RKO (cell line): ENCODE results near the gene KRTAP11-1.
A peak's percentile ranks its signal among the peaks of the same experiment; 100 is the strongest.

ENCODE experiments used
- DNase-seq: peaks from one replicate; pipeline ENCODE4 v3.0.0-alpha.2; 2016; ENCODE audit warnings: low spot score

Gene KRTAP11-1, protein sequence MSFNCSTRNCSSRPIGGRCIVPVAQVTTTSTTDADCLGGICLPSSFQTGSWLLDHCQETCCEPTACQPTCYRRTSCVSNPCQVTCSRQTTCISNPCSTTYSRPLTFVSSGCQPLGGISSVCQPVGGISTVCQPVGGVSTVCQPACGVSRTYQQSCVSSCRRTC

DNA sequence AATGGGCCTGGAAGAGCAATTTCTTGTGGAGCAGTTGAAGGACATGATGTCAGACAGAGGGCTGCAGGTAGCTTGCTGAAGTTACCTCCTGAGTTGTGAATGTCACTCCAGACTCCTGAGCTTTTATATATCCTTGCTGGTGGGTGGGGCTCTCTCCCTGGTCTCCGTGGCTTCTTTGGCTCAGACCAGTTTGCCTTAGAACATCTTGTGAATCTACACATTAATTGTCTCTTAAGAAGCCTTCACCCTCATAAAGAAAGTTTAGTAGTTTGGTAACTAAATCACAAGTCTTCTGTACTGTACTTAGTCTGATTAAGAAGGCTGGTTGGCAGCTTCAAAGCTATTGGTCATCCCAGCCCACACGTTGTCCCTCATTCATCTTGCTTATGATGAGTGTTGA, at the start of gene KRTAP11-1:
KRTAP11-1 (minus strand) TSS at position 101 of the 400 bp plus-strand sequence; CDS start at position 45, 56 bp downstream.
- DNase-seq = no peak

DNA sequence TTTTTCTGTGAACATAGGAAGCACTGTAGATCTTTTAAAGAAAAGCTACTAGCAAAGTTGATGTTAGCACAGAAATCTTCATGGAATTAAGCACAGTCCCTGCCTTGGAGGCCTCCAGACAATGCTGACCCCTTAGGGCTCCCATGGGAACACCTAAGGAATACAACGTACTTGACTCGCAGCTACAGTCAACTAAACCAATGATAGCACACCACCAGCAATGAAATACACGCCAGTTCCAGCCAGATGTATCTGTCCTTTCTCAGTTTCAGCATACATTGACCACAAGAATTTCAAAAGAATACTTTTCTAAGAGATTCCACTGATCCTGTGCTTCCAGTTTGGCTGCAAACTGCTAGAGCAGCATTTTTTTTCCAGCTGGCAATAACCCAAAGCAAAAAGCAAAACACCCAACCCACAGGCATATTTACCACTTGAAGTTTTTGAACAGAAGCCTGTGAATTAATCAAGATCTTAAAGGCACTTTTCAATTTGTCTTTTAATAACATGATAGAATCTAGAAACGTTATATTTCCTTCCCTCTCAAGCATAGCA, 42.8 kb upstream of the KRTAP11-1 start:
- DNase-seq = no peak

DNA sequence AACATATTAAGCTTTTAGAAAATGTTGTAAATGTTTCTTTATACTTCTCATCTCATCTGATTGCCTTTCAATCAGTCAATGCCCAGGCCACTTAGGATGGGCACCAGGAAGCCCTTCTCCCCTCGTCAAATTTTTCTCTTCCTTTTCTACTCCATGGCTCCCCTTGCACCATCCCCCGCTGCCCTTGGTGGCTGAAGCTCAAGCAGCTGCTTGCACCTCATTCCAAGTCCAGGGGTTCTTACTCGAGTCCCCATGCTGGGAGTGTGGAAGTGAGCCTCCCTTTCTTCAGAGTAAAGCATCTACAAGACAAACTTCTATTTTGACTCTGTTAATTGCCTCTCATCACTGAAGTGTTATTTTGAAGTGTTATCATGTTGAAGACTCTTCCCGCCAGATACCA, 39.7 kb upstream of the KRTAP11-1 start:
- no peak for DNase-seq

DNA sequence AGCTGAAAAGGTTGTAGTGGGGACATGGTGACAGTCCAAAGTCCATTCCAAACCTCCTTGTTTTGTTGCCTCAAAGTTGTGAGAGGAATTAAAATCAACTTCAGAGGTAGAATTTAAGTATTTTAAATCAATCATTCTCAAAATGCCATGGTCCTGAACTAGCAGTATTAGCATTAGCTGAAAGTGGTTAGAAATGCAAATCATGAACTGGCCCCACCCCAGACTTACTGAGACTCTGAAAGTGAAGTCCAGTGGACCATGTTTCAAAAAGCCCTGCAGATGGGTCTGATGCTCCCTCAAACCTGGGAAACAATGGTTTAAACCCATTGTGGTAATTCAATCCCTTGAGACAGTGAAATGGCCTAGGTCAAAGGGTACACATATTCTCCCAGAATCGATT, 36.2 kb upstream of the KRTAP11-1 start:
- no peak for DNase-seq

DNA sequence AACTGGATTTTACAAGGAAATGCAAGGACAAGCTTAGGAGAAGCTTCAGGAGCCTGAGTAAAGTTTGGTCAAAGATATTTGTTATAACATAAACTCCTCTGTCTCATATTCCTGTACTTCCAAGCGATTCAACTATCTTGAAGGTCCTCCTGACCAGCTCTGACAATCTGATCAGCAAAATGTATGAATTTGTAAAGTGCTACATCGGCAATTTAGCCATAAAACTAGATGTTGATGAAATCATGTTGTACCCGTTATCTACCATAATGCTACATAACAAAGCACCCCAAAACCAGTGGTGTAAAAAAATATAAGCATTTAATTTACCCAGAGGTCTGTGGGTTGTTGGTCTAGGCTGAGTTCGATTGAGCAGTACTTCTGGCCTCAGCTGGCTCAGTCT, 19.5 kb upstream of the KRTAP11-1 start:
- no peak for DNase-seq

DNA sequence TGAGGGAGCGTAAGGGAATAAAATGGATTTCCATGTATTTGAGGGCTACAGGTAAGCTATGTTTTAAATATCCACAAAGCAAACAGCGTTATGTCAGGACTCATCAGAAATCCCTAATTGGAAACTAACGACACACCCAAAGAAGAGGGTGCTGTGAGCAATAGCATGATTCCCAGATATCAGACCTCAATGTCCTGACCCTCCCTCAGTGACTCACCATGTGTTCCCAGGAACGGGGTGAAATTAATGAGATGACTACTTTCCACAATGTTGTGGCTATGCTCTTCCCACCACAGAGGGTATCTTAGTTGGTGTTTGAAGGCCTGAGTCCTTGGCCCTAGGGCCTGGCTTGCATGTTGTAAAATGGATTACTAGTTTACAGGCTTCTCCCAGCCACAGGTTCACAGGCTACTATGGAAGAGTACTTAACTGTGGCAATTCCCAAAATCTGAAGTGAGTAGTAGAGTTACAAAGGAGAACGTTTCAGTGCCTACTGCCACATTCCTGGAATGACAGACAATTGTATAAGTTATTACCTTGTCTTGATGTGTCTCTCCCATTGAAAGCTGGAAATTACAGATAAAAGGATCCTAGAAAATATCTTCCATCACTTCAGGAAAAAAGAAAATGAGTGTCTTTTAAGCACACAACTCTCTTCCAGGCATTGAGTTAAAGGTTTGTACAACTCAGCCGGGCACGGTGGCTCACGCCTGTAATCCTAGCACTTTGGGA, 1.7 kb upstream of the KRTAP11-1 start:
- DNase-seq = no peak

DNA sequence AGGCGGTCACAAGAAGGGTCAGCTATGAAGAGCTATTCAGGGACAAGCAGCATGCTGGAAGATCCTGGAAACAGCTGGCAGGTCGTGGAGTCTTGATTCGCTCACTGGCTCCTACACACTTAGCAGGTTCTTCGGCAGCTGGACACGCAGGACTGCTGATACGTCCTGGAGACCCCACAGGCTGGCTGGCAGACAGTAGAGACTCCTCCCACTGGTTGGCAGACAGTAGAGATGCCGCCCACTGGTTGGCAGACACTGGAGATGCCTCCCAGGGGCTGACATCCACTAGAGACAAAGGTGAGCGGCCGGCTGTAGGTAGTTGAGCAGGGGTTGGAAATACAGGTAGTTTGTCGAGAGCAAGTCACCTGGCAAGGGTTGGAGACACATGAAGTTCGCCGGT, 466 bp downstream of the KRTAP11-1 start:
- DNase-seq = no peak

DNA sequence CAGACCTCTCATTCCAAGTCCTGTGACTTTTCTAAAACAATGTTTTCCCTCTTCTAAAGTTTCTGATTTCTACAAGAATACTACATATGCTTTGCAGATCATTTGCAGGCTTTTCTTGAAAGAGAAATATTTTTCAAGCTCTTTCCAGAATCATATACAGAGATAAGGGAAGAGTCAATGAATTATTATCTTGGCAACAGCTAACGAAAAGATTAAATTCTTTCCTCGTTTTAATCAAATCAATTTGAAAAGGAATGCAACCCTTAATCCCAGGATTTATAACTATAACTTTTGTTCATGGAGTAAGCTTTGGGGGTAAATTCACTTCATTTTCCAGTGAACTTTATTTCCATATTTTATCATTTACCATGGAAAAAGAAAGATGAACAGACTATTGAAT, 6.9 kb downstream of the KRTAP11-1 start:
- DNase-seq = no peak

DNA sequence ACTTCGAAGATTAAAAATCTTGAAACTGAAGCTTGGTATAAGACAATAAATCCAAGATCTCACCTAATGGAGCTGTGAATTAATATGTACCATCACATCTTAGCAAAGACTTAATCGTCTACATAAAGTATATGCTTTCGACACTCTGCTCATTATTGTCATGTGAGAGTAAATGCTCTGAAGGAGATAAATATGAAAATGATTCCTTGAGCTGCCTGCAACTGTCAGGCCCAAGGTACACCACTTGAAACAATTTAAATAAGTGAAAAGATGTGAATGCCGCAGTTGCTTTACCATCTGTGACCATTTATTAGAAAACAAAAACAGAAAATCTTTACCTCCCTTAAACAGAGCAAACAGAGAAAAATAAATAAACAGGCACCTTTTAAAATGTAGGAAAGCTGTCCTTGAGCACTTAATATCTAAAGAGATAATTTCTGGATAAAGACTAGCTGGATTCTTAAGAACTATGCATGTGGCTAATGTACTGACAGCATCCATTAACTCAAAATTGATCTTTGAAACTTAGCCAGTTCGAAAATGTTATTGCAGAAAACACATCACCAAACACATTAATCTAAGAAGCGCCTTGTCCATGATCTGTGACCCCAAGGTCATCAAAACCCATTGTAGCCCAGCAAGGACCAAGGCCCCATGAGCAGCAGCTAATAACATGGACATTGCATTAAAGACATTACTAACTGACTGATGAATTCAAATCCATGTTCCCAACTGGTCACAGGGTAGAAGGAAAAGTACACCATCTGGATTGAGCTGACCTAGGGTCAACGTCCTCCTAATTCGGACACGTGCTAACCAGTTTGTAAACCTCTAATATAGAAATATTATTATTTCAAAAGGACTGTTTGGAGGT, 33.5 kb downstream of the KRTAP11-1 start:
- no peak for DNase-seq

DNA sequence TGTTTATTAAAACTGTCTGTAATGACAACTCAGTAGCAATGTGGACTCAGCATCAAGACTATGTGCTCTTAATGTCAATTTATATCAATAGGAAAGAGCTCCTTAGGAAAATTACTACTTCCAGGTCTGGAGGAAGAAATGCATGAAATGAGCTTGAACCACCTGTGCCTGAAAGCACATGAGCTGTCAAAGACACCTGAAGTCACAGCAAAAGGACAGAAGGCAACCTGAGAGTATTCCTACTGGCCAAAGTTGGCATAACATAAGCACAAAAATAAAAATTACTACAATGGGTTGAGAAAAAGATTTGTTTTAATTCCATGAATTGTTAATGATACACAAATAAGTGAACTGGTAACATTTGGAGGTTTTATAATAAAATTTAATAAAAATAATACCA, 38.4 kb downstream of the KRTAP11-1 start:
- DNase-seq = no peak

DNA sequence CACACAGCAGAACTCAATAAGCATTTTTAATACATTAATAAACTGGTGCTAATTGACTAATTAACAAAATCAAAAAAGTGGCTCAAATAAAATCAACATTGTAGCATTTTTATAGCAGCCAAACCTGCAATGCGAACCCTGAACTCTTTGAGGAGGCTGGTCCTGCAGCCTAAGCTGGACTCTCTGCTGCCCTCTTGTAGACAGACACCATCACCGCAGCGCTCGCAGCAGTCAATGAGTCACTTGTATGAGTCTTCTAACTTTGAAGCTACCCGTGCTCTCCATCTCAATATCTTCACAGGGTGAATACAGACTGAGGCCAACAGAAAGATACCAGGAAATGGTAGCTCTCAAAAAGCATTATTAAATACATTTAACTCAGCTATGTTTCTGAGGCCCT, 42.1 kb downstream of the KRTAP11-1 start:
- peak; percentile 85 for DNase-seq

DNA sequence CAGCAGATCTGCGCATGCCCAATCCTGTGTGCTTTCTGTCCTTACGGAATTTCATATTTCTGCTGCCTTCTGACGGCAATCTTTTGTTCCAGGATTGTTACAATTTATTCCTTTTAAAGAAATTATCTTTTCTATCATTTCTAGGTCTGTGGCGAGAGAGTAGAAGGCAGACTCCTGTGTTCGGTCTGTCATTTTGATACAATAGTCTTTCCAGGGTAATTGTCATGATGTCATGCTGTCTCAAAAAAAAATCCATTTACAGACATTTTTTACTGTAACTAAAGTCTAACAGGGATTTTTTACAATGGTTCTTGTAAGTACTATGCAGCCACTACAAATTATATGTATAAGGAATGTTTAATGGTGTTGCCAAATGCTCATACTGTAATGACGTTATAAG, 42.8 kb downstream of the KRTAP11-1 start:
- DNase-seq = no peak

DNA sequence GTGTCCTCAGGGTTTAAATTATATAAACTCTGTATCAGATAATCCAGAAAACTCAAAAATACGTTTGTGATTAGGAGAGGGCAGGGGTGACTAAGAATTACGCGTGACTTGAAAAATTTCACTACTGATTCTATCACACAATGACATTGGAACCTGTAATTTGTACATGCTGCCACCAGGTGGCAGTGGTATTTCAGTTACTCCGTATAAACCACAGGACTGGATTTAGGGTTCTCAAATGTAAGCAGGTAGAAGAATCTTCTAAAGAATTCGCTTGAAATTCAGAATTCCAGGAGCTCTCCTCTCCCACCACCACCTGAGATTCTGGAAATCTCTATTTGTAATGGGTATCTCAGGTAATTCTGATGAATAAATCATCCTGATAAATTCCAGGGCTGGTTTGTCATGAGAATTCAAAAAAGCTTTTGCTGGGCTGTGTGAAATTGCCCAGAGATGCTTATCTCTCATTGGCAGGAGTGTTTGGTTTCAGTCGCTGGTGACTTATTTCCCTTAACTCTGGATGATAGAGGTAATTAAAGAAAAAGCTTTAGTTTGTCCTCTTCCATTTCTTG, 50.1 kb downstream of the KRTAP11-1 start:
- DNase-seq = peak; percentile 38
